ENCODE measurements around the gene CD151. TPM values are rescaled to one million over a fixed set of nuclear protein-coding genes. Genes with fewer than 3 reads are reported as not detected.
A peak's percentile ranks its signal among the peaks of the same experiment; 100 is the strongest.

The CD151 gene
- total and polyA plus RNA-seq, 4 donors = 31.6 to 264 (median 124) TPM

DNA sequence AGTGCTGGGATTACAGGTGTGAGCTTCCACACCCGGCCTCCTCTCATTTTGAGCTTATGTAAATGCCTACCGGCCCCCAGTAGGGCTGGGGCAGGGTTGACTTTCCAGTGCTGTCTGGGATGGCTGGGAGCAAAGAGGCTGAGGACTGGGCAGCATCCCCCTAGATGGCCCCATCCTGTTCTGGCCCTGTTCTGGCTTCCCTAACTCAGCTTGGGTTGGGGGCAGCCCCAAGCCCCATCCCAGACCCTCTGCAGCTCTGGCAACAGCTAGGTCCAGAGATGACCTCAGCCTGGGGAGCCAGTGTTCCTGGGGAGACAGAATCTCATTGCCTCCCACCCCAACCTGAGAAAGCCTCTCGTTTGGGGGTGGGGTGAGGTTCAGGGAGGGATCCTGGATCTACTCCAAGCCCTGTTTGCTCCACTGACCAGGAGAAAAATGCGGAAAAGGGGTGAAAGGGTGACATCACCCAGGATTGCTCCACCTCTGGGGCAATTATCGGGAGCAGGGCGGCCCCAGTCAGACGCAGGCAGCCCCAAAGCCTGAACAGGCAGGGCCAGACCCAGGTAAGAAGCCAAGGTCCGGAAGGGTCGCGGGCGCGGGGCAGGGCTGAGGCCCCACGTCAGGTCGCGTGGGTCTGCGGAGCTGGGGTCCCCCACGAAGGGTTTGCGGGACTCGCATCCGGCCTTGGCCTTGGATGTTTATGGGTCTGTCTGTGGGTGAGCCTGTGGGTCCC lies 14.2 kb upstream of the CD151 start, which contains the start of gene PNPLA2:
PNPLA2 (plus strand) TSS at position 519 of the 733 bp plus-strand sequence. CDS start 805 bp downstream, outside the sequence.
- no peaks in the 10 kb centered on the region for H3K9me3 ChIP-seq (ENCODE audit: control insufficient read depth in 4 of 4, low read length in 3 of 4)
- H3K4me3 ChIP-seq (ENCODE audit: low read depth in 1 of 3, low read length in 3 of 3) = peak within 1 kb of the TSS; percentile 52 to 99 (median 98)
- H3K4me1 ChIP-seq (ENCODE audit: control insufficient read depth in 4 of 4, insufficient read depth in 4 of 4, low read length in 3 of 4) = peaks cover 17 to 40% (median 30%) of the 10 kb centered on the region in 4 donors
- 24% methylated on average over 20 of the region's 20 CpGs for WGBS
- TF ChIP-seq, protein P1, sequence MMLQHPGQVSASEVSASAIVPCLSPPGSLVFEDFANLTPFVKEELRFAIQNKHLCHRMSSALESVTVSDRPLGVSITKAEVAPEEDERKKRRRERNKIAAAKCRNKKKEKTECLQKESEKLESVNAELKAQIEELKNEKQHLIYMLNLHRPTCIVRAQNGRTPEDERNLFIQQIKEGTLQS (IDR thresholded peaks at IDR 0.05) = peak; percentile 77
- TF ChIP-seq, protein P2, sequence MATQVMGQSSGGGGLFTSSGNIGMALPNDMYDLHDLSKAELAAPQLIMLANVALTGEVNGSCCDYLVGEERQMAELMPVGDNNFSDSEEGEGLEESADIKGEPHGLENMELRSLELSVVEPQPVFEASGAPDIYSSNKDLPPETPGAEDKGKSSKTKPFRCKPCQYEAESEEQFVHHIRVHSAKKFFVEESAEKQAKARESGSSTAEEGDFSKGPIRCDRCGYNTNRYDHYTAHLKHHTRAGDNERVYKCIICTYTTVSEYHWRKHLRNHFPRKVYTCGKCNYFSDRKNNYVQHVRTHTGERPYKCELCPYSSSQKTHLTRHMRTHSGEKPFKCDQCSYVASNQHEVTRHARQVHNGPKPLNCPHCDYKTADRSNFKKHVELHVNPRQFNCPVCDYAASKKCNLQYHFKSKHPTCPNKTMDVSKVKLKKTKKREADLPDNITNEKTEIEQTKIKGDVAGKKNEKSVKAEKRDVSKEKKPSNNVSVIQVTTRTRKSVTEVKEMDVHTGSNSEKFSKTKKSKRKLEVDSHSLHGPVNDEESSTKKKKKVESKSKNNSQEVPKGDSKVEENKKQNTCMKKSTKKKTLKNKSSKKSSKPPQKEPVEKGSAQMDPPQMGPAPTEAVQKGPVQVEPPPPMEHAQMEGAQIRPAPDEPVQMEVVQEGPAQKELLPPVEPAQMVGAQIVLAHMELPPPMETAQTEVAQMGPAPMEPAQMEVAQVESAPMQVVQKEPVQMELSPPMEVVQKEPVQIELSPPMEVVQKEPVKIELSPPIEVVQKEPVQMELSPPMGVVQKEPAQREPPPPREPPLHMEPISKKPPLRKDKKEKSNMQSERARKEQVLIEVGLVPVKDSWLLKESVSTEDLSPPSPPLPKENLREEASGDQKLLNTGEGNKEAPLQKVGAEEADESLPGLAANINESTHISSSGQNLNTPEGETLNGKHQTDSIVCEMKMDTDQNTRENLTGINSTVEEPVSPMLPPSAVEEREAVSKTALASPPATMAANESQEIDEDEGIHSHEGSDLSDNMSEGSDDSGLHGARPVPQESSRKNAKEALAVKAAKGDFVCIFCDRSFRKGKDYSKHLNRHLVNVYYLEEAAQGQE (IDR thresholded peaks at IDR 0.05) = no peak
- TF ChIP-seq JUND (IDR thresholded peaks at IDR 0.05) (peak; percentile 47 to 59), FOXA1 (IDR thresholded peaks at IDR 0.05) (no peak), FOXA2 (IDR thresholded peaks at IDR 0.05) (no peak), SP1 (IDR thresholded peaks at IDR 0.05) (peak; percentile 24), RXRA (IDR thresholded peaks at IDR 0.05) (peak in 1 of 2 donors; percentile 34), YY1 (IDR thresholded peaks at IDR 0.05) (no peak), TAF1 (conservative IDR thresholded peaks at IDR 0.05) (no peak)
- H3K36me3 ChIP-seq (ENCODE audit: control insufficient read depth in 4 of 4, insufficient read depth in 3 of 4, low read depth in 1 of 4, low read length in 3 of 4) = peaks cover 0 to 11% (median 2%) of the 10 kb centered on the region in 4 donors
- H3K9ac ChIP-seq (ENCODE audit: low read depth in 1 of 2, low read length in 2 of 2) = peak within 1 kb of the TSS in 1 of 2 donors; percentile 60
- no peaks in the 10 kb centered on the region for H3K27me3 ChIP-seq (ENCODE audit: control insufficient read depth in 4 of 4, insufficient read depth in 4 of 4, low read length in 3 of 4)
- peak within 1 kb of the TSS; percentile 87 to 95 for H3K27ac ChIP-seq (ENCODE audit: low read depth in 1 of 2, low read length in 2 of 2)
- DNase-seq (ENCODE audit: low spot score) = no peak

DNA sequence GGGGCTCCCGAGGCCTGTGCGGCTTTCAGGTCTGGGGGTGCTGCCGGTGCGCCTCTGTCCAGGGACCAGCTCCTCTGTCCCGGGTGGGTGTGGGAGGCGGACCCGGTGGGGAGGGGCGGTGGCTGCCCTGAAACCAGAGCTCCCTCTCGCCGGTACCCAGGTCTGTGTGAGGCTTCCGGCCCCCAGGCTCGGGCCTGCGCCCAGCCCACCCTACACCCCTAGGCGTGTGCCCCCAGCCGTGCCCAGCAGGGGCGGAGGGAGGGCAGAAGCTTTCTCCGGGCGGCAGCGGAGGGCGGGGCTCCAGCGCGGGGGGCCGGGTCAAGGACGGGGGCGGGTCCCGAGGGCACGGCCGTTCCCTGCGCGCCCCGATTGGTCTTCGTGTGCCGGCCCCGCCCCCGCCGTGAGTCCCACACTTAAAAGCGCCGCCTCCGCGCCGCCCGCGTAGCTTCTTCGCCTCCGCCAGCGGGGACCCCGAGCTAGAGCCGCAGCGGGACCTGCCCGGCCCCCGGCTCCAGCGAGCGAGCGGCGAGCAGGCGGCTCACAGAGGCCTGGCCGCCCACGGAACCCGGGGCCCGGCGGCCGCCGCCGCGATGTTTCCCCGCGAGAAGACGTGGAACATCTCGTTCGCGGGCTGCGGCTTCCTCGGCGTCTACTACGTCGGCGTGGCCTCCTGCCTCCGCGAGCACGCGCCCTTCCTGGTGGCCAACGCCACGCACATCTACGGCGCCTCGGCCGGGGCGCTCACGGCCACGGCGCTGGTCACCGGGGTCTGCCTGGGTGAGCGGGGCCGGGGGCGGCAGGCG lies 13.4 kb upstream of the CD151 start:
- peak; percentile 95 for DNase-seq (ENCODE audit: low spot score)
- no peak for TF ChIP-seq YY1 (IDR thresholded peaks at IDR 0.05)
- TF ChIP-seq NR2F2 (IDR thresholded peaks at IDR 0.05) = no peak
- no peak for TF ChIP-seq FOXA1 (IDR thresholded peaks at IDR 0.05)
- TF ChIP-seq MAX (IDR thresholded peaks at IDR 0.05) = no peak
- TF ChIP-seq RXRA (IDR thresholded peaks at IDR 0.05) = no peak
- TF ChIP-seq HNF4A (conservative IDR thresholded peaks at IDR 0.05) = no peak
- TF ChIP-seq, protein P1 (IDR thresholded peaks at IDR 0.05) = no peak
- TF ChIP-seq FOXA2 (IDR thresholded peaks at IDR 0.05) = no peak
- TF ChIP-seq SP1 (IDR thresholded peaks at IDR 0.05) = peak; percentile 0
- no peak for TF ChIP-seq GABPA (IDR thresholded peaks at IDR 0.05 in 1 of 2, conservative IDR thresholded peaks at IDR 0.05 in 1 of 2)
- peak; percentile 18 for TF ChIP-seq CTCF (IDR thresholded peaks at IDR 0.05; ENCODE audit: low read depth, low read length, missing input control)
- TF ChIP-seq, protein P2 (IDR thresholded peaks at IDR 0.05) = no peak
- no peak for TF ChIP-seq HNF4G (IDR thresholded peaks at IDR 0.05)
- TF ChIP-seq JUND (IDR thresholded peaks at IDR 0.05) = no peak
- no peak for TF ChIP-seq ZBTB33 (IDR thresholded peaks at IDR 0.05)

More for the DNA sequence above, 13.4 kb upstream of the CD151 start:
- WGBS = under 1% methylated on average over 96 of the region's 96 CpGs
- no peaks in the 10 kb centered on the region for H3K9me3 ChIP-seq (ENCODE audit: control insufficient read depth in 4 of 4, low read length in 3 of 4)
- peaks cover 0 to 13% (median 2%) of the 10 kb centered on the region in 4 donors for H3K36me3 ChIP-seq (ENCODE audit: control insufficient read depth in 4 of 4, insufficient read depth in 3 of 4, low read depth in 1 of 4, low read length in 3 of 4)
- peak overlapping the region in 1 of 2 donors; percentile 60 for H3K9ac ChIP-seq (ENCODE audit: low read depth in 1 of 2, low read length in 2 of 2)
- H3K4me1 ChIP-seq (ENCODE audit: control insufficient read depth in 4 of 4, insufficient read depth in 4 of 4, low read length in 3 of 4) = peaks cover 22 to 46% (median 34%) of the 10 kb centered on the region in 4 donors
- no peaks in the 10 kb centered on the region for H3K27me3 ChIP-seq (ENCODE audit: control insufficient read depth in 4 of 4, insufficient read depth in 4 of 4, low read length in 3 of 4)
- peak overlapping the region; percentile 87 to 95 for H3K27ac ChIP-seq (ENCODE audit: low read depth in 1 of 2, low read length in 2 of 2)
- peak overlapping the region; percentile 52 to 99 (median 98) for H3K4me3 ChIP-seq (ENCODE audit: low read depth in 1 of 3, low read length in 3 of 3)

Measured in liver (tissue), 9 donors.